Fibroblast of lung (primary cell): ENCODE measurements around the gene DDX31. TPM values are rescaled to one million over a fixed set of nuclear protein-coding genes. Genes with fewer than 3 reads are reported as not detected.

Experiments
- DNase-seq, 2 donors: peaks; one replicate each; pipeline versions ENCODE4 v3.0.0 to v3.0.0-alpha.2; 2010; ENCODE audit warnings: low read depth in 2 of 2
- H2AFZ ChIP-seq: 2 replicates; pipeline ENCODE4 v1.5.1; 2012; ENCODE audit warnings: low read length, control low read depth, inconsistent platforms
- H3K27ac ChIP-seq: 2 replicates; pipeline ENCODE4 v1.5.1; 2011; ENCODE audit warnings: low read length, control low read depth; ENCODE audit not compliant: insufficient read depth
- H3K27me3 ChIP-seq: 2 replicates; pipeline ENCODE4 v1.5.1; 2011; ENCODE audit warnings: mild to moderate bottlenecking, low read length; ENCODE audit not compliant: control insufficient read depth, insufficient read depth
- H3K36me3 ChIP-seq: 2 replicates; pipeline ENCODE4 v1.5.1; 2011; ENCODE audit warnings: low read length; ENCODE audit not compliant: control insufficient read depth, insufficient read depth
- H3K4me1 ChIP-seq: 2 replicates; pipeline ENCODE4 v1.5.1; 2011; ENCODE audit warnings: low read length; ENCODE audit not compliant: control insufficient read depth, insufficient read depth; ENCODE audit errors: extremely low read depth
- H3K4me2 ChIP-seq: 2 replicates; pipeline ENCODE4 v1.5.1; 2011; ENCODE audit warnings: low read length, control low read depth; ENCODE audit not compliant: insufficient read depth; ENCODE audit errors: extremely low read depth
- H3K4me3 ChIP-seq, 4 experiments: fragments of 200-600 bp in 1 of 4; sonication (generic) in 1 of 4; replicated peaks in 1 of 4; 2 replicates each; pipeline ENCODE4 v1.5.1; 2011 to 2016; ENCODE audit warnings: low read length in 4 of 4, low read depth in 3 of 4, mild to moderate bottlenecking in 3 of 4, control low read depth in 2 of 4, inconsistent platforms in 1 of 4, mixed read lengths in 1 of 4; ENCODE audit not compliant: insufficient read depth in 1 of 4; ENCODE audit errors: control extremely low read depth in 1 of 4
- H3K79me2 ChIP-seq: 2 replicates; pipeline ENCODE4 v1.5.1; 2012; ENCODE audit warnings: mild to moderate bottlenecking, low read length, inconsistent platforms; ENCODE audit not compliant: control insufficient read depth, insufficient read depth
- H3K9ac ChIP-seq: 2 replicates; pipeline ENCODE4 v1.5.1; 2011; ENCODE audit warnings: mild to moderate bottlenecking, low read length, control low read depth; ENCODE audit not compliant: insufficient read depth
- H3K9me3 ChIP-seq: 2 replicates; pipeline ENCODE4 v1.5.1; 2012; ENCODE audit warnings: low read depth, low read length; ENCODE audit not compliant: control insufficient read depth, insufficient read depth
- H4K20me1 ChIP-seq: 2 replicates; pipeline ENCODE4 v1.5.1; 2011; ENCODE audit warnings: low read length; ENCODE audit not compliant: control insufficient read depth, insufficient read depth; ENCODE audit errors: extremely low read depth
- EZH2 ChIP-seq: IDR thresholded peaks from 2 replicates; pipeline ENCODE4 v1.5.1; 2012; ENCODE audit warnings: low read length, control low read depth, mild to moderate bottlenecking; ENCODE audit errors: missing control alignments
- polyA plus RNA-seq, 2 donors: library from polyadenylated mRNA; depleted of rRNA in 1 of 2; stranded (reverse) in 1 of 2; unstranded in 1 of 2; fragments of >200 nt; gene quantifications; 2 replicates each; pipeline ENCODE4 v1.2.1, GENCODE V29; 2011 to 2012; ENCODE audit warnings: missing spikeins in 1 of 2
- total RNA-seq: library from RNA; depleted of rRNA; stranded (reverse); fragments of >200 nt; gene quantifications from 2 replicates; pipeline ENCODE4 v1.2.1, GENCODE V29; 2014
- TF ChIP-seq, protein P1 (sequence below), 2 donors: IDR thresholded peaks in 1 of 2; conservative IDR thresholded peaks in 1 of 2; 1 replicate in 1 of 2; 2 replicates in 1 of 2; pipeline ENCODE4 v1.5.1; 2011 to 2012; ENCODE audit warnings: low read length in 2 of 2, control low read depth in 1 of 2, inconsistent platforms in 1 of 2, low read depth in 1 of 2, mild to moderate bottlenecking in 1 of 2

DDX31 gene
- total and polyA plus RNA-seq, 2 donors (not counting 1 experiment from before 2014, with no cell fraction given) = 10.1 to 10.8 TPM

DNA sequence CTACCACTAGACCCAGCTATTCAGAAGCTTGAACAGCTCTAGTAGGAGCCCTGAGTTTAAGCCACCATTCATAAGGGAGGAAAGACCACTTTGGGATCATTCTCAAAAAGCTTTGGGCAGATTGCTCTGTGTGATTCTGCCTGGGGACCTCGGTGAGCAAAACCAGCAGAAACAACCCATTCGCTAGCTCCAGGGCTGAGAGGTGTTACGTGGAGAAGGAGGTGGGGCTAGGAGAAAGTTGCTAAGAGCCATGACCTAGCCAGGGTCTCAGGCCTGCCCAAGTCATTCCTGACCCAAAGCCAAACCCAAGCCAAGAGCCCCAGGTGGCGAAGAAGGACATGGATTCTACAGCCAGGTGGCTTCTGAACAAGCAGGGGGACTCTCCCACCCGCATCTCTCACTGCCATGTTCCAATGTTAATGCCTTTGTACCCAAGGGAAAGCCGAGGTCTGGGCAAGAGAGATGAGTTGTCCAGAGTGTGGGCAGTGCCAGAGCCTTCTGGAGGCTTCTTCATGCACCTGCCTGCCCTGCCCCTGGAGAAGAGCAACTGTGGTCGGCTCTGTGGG, 91.3 kb downstream of the DDX31 start:
- DNase-seq = no peak

DNA sequence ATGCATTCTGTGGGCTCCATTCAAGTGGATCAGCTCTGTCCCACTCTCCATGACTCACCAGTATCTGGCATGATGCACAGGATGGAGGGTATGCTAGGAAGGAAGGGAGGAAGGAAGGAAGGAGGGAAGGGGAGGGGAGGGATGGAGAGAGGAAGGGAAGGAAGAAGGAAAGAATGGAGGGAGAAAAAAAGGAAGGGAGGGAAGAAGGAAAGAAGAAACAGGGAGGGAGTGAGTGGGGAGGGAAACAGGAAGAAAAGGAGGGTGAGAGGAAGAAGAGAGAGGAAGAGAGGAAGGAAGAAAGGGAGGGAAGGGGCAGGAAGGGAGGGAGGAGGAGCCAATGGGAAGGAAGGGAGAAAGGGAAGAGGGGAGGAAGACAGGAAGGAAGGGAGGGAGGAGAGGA, 92.7 kb downstream of the DDX31 start:
- Histone ChIP-seq H3K27ac (no peak overlapping the region), H3K9ac (no peak overlapping the region), H2AFZ (no peak overlapping the region), H3K27me3 (peaks cover 42% of the 10 kb centered on the region), H4K20me1 (no peaks in the 10 kb centered on the region), H3K9me3 (no peaks in the 10 kb centered on the region), H3K4me3 (no peak overlapping the region), H3K4me1 (peaks cover 2% of the 10 kb centered on the region), H3K79me2 (no peaks in the 10 kb centered on the region), H3K4me2 (no peak overlapping the region), H3K36me3 (no peaks in the 10 kb centered on the region)
- no peak for TF ChIP-seq EZH2
- TF ChIP-seq, protein P1, sequence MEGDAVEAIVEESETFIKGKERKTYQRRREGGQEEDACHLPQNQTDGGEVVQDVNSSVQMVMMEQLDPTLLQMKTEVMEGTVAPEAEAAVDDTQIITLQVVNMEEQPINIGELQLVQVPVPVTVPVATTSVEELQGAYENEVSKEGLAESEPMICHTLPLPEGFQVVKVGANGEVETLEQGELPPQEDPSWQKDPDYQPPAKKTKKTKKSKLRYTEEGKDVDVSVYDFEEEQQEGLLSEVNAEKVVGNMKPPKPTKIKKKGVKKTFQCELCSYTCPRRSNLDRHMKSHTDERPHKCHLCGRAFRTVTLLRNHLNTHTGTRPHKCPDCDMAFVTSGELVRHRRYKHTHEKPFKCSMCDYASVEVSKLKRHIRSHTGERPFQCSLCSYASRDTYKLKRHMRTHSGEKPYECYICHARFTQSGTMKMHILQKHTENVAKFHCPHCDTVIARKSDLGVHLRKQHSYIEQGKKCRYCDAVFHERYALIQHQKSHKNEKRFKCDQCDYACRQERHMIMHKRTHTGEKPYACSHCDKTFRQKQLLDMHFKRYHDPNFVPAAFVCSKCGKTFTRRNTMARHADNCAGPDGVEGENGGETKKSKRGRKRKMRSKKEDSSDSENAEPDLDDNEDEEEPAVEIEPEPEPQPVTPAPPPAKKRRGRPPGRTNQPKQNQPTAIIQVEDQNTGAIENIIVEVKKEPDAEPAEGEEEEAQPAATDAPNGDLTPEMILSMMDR (conservative IDR thresholded peaks at IDR 0.05 in 1 of 2, IDR thresholded peaks at IDR 0.05 in 1 of 2; ENCODE audit: low read depth in 1 of 2, low read length in 2 of 2) = no peak
- DNase-seq = no peak

More for the DNA sequence above, 91.3 kb downstream of the DDX31 start:
- H3K4me3 ChIP-seq = no peak overlapping the region
- TF ChIP-seq, protein P1 (conservative IDR thresholded peaks at IDR 0.05 in 1 of 2, IDR thresholded peaks at IDR 0.05 in 1 of 2; ENCODE audit: low read depth in 1 of 2, low read length in 2 of 2) = no peak
- peak; percentile 4 for TF ChIP-seq EZH2
- H2AFZ ChIP-seq = no peak overlapping the region
- no peaks in the 10 kb centered on the region for H3K9me3 ChIP-seq
- no peak overlapping the region for H3K9ac ChIP-seq
- no peaks in the 10 kb centered on the region for H3K36me3 ChIP-seq
- no peak overlapping the region for H3K4me2 ChIP-seq
- no peaks in the 10 kb centered on the region for H3K79me2 ChIP-seq
- no peak overlapping the region for H3K27ac ChIP-seq
- H3K27me3 ChIP-seq = peaks cover 50% of the 10 kb centered on the region
- H4K20me1 ChIP-seq = no peaks in the 10 kb centered on the region
- H3K4me1 ChIP-seq = peaks cover 2% of the 10 kb centered on the region

DNA sequence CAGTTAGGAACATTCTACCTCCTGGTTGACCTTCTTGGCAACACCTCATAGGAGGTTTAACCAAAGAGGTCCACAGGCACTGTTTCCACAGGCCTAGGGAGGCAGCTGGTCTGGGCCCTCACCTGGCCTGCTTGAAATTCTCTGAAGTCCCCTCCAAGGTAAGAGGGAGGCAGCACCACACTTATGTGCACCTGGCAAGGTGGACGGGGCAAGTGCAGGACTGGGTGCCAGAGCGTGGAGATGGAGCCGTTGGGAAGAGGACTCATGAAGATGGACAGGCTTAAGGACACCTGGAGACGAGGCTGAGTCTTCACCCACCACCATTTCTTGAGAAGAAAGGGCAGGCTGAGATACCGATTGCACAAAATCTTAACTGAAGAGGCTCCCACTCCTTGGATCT, 94.0 kb downstream of the DDX31 start:
- H4K20me1 ChIP-seq = no peaks in the 10 kb centered on the region
- no peak for DNase-seq
- H3K9ac ChIP-seq = no peak overlapping the region
- H3K4me2 ChIP-seq = no peak overlapping the region
- TF ChIP-seq, protein P1 (conservative IDR thresholded peaks at IDR 0.05 in 1 of 2, IDR thresholded peaks at IDR 0.05 in 1 of 2; ENCODE audit: low read depth in 1 of 2, low read length in 2 of 2) = no peak
- no peak for TF ChIP-seq EZH2
- H3K79me2 ChIP-seq = no peaks in the 10 kb centered on the region
- H2AFZ ChIP-seq = no peak overlapping the region
- H3K4me1 ChIP-seq = no peaks in the 10 kb centered on the region
- H3K4me3 ChIP-seq = no peak overlapping the region
- peaks cover 32% of the 10 kb centered on the region for H3K27me3 ChIP-seq
- no peak overlapping the region for H3K27ac ChIP-seq
- H3K36me3 ChIP-seq = no peaks in the 10 kb centered on the region
- H3K9me3 ChIP-seq = no peaks in the 10 kb centered on the region
